Cardiac fibroblast (primary cell): ENCODE measurements around the gene MRPL42.

Experiments
- DNase-seq, 2 donors: peaks; one replicate each; pipeline versions ENCODE4 v3.0.0 to v3.0.0-alpha.2; 2010; ENCODE audit warnings: low read depth in 2 of 2
- H3K4me3 ChIP-seq, 2 donors: replicated peaks in 1 of 2; 1 replicate in 1 of 2; 2 replicates in 1 of 2; pipeline ENCODE4 v1.5.1; 2011; ENCODE audit warnings: low read depth in 2 of 2, low read length in 2 of 2, mild to moderate bottlenecking in 2 of 2, moderate library complexity in 1 of 2
- TF ChIP-seq, protein P1 (sequence below): IDR thresholded peaks from one replicate; pipeline ENCODE4 v1.5.1; 2011; ENCODE audit warnings: low read depth, mild to moderate bottlenecking, low read length, inconsistent platforms

MRPL42 gene

DNA sequence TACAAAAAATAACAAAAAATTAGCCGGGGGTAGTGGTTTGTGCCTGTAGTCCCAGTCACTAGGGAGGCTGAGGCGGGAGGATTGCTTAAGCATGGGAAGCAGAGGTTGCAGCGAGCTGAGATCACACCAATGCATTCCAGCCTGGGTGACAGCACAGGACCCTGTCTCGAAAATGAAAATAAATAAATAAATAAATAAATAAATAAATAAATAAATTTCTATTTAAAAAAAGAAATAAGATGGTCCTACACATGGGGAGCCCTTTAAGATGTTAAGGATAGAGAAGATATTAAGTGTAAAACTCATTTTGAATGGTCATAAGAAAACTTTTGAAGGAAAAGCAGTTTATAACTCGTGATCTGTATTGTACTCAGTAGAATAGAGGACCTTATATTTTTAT is 8.2 kb upstream of the MRPL42 start:
- TF ChIP-seq, protein P1, sequence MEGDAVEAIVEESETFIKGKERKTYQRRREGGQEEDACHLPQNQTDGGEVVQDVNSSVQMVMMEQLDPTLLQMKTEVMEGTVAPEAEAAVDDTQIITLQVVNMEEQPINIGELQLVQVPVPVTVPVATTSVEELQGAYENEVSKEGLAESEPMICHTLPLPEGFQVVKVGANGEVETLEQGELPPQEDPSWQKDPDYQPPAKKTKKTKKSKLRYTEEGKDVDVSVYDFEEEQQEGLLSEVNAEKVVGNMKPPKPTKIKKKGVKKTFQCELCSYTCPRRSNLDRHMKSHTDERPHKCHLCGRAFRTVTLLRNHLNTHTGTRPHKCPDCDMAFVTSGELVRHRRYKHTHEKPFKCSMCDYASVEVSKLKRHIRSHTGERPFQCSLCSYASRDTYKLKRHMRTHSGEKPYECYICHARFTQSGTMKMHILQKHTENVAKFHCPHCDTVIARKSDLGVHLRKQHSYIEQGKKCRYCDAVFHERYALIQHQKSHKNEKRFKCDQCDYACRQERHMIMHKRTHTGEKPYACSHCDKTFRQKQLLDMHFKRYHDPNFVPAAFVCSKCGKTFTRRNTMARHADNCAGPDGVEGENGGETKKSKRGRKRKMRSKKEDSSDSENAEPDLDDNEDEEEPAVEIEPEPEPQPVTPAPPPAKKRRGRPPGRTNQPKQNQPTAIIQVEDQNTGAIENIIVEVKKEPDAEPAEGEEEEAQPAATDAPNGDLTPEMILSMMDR = no peak
- H3K4me3 ChIP-seq = no peak overlapping the region
- no peak for DNase-seq

DNA sequence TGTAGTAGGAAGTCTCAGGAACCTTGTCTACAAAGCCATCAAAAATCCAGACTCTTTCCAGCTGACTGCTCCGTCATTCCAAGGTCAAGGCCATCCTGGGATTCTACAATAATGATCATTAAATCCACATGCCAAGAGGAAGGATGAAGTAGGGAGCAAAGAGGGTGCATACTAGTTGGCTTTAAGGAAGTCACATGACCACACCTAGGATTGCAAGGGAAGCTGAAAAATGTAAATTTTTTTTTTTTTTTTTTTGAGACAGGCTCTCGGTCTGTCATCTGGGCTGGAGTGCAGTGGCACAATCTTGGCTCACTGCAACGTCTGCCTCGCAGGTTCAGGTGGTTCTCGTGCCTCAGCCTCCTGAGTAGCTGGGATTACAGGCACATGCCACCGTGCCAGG is 7.3 kb upstream of the MRPL42 start:
- DNase-seq = no peak
- H3K4me3 ChIP-seq = no peak overlapping the region
- TF ChIP-seq, protein P1 = no peak

DNA sequence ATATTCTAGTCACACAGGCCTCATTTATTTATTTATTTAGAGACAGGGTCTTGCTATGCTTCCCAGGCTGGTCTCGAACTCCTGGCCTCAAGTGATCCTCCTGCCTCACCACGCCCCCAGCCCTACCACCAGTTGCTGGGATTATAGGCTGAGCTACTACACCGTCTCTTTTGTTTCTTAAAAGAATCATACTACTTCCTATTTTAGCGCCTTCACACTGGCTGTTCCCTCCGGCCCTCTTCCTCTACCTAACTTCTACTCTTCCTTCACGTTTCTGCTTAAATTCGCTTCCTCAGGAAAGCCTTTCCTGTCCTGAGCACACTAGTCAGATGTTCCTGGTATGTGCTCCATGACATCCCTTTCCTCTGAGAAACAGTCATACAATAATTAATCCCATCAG is 6.4 kb upstream of the MRPL42 start:
- no peak for DNase-seq
- no peak overlapping the region for H3K4me3 ChIP-seq
- TF ChIP-seq, protein P1 = no peak

DNA sequence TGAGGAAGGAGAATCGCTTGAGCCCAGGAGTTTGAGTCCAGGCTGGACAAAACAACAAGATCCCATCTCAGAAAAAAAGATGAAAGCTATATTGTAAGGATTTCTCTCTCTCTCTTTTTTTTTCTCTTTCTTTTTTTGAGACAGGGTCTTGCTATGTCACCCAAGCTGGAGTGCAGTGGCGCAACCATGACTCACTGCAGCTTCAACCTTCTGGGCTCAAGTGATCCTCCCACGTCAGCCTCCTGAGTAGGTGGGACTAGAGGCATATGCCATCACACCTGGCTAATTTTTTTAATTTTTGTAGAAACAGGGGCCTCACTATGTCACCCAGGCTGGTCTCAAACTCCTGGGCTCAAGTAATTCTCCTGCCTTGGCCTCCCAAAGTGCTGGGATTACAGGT is 5.8 kb upstream of the MRPL42 start:
- TF ChIP-seq, protein P1 = no peak
- peak in 1 of 2 donors; percentile 40 for DNase-seq
- H3K4me3 ChIP-seq = no peak overlapping the region

- TF ChIP-seq, protein P1 = no peak
- DNase-seq = no peak
- H3K4me3 ChIP-seq = no peak overlapping the region
Observed at GRCh38 chr12:93465841-93466240, 1.5 kb upstream of the MRPL42 start.

DNA sequence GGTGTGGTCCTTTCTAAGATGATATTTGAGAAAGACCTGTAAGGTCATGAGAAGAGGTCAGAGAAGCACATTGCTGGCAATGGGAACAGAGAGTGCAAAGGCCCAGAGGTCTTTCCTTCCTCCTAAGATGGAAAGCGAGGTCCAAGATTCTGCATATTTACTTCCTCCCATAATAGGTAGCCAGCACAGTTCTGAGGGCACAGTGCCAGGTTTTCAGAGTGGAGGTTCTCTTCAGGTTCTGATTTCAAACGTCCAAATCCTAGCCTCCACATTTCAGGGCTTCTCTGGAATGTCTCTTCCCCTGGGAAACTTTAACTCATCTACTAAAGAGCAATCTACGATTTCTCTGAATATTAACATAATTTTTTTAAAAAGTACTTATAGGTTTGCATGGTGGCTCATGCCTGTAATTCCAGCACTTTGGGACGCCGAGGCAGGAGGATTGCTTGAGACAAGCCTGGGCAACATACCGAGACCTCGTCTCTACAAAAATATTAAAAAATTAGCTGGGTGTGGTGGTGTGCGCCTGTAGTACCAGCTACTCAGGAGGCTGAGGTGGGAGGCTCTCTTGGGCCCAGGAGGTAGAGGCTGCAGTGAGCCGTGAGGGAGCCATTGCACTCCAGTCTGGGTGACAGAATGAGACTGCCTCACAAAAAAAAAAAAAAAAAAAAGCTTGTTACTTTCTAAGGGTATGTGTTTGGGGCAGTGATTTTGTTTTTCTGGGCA is 526 bp upstream of the MRPL42 start:
- no peak overlapping the region for H3K4me3 ChIP-seq
- DNase-seq = no peak
- TF ChIP-seq, protein P1 = no peak

DNA sequence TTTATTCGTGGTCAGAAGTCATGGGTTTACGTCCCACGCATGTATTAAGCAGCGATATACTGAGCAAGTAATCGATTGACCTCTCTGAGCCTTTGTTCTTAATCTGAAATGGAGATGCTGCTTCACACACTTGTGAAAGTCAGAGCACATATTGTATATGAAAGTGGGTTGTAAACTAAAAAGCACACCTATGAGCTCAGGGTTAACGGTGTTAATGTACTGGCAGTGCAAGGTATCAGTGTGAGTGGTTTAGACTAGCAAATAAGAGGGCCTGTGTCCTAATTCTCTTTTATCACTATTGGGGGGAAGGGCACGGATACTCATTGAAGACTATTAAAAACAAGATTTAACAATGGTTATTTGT is 676 bp downstream of the MRPL42 start:
- peak overlapping the region; percentile 81 to 89 for H3K4me3 ChIP-seq
- no peak for DNase-seq
- TF ChIP-seq, protein P1 = no peak
